ENCODE measurements around the gene MRPS31. TPM values are rescaled to one million over a fixed set of nuclear protein-coding genes. Genes with fewer than 3 reads are reported as not detected.
A peak's percentile ranks its signal among the peaks of the same experiment; 100 is the strongest.

MRPS31 gene
- polyA plus RNA-seq, 1 experiment, result 7.6 TPM

GRCh38 chr13:40794414-40795368, 23.7 kb upstream of the MRPS31 start:
- no peaks in the 10 kb centered on the region for H3K27me3 ChIP-seq (ENCODE audit: control insufficient read depth, insufficient read depth, low read length)
- no peak for DNase-seq (ENCODE audit: low read depth)
- POLR2A ChIA-PET, result no interaction called here
- no peak for TF ChIP-seq CTCF (IDR thresholded peaks at IDR 0.05; ENCODE audit: insufficient read depth, low read depth, low read length)
- H3K4me3 ChIP-seq (ENCODE audit: low read depth, low read length), result no peak overlapping the region
- H3K36me3 ChIP-seq (ENCODE audit: control insufficient read depth, insufficient read depth, low read length), result peaks cover 2% of the 10 kb centered on the region
- CTCF ChIA-PET, result interaction anchor here (1.4 kb wide), 1 partner anchor 17 kb away, joined by 3 read pairs; no protein-coding TSS in a partner anchor

GRCh38 chr13:40793339-40793738, 22.3 kb upstream of the MRPS31 start:
- CTCF ChIA-PET, result no interaction called here
- POLR2A ChIA-PET, result no interaction called here

GRCh38 chr13:40792284-40793051, 21.5 kb upstream of the MRPS31 start:
- Histone ChIP-seq H3K36me3 (ENCODE audit: control insufficient read depth, insufficient read depth, low read length) (no peaks in the 10 kb centered on the region; the same call in 1 of the 2 replicates), H3K27me3 (ENCODE audit: control insufficient read depth, insufficient read depth, low read length) (no peaks in the 10 kb centered on the region), H3K4me3 (ENCODE audit: low read depth, low read length) (no peak overlapping the region)
- DNase-seq (ENCODE audit: low read depth), result no peak
- ChIA-PET CTCF (no interaction called here), POLR2A (no interaction called here)
- TF ChIP-seq CTCF (IDR thresholded peaks at IDR 0.05; ENCODE audit: insufficient read depth, low read depth, low read length), result no peak

More at GRCh38 chr13:40793339-40793738, 22.3 kb upstream of the MRPS31 start:
- TF ChIP-seq CTCF (IDR thresholded peaks at IDR 0.05; ENCODE audit: insufficient read depth, low read depth, low read length), result no peak
- Histone ChIP-seq H3K27me3 (ENCODE audit: control insufficient read depth, insufficient read depth, low read length) (no peaks in the 10 kb centered on the region), H3K36me3 (ENCODE audit: control insufficient read depth, insufficient read depth, low read length) (no peaks in the 10 kb centered on the region; the same call in 1 of the 2 replicates), H3K4me3 (ENCODE audit: low read depth, low read length) (no peak overlapping the region)
- no peak for DNase-seq (ENCODE audit: low read depth)

- no peak for DNase-seq (ENCODE audit: low read depth)
- peak overlapping the region; percentile 58 for H3K4me3 ChIP-seq (ENCODE audit: low read depth, low read length)
- no peak for TF ChIP-seq CTCF (IDR thresholded peaks at IDR 0.05; ENCODE audit: insufficient read depth, low read depth, low read length)
- H3K36me3 ChIP-seq (ENCODE audit: control insufficient read depth, insufficient read depth, low read length), result no peaks in the 10 kb centered on the region
- CTCF ChIA-PET, result interaction anchor here (0.8 to 7.0 kb wide), 5 partner anchors 10 to 132 kb away, joined by 3 to 61 read pairs (median 3); no protein-coding TSS in a partner anchor
- POLR2A ChIA-PET, result no interaction called here
- no peaks in the 10 kb centered on the region for H3K27me3 ChIP-seq (ENCODE audit: control insufficient read depth, insufficient read depth, low read length)
Measured at GRCh38 chr13:40790154-40790616, 19.2 kb upstream of the MRPS31 start.
